A673 (cell line): Measurements from ENCODE around the gene PPP1R2. TPM values are rescaled to one million over a fixed set of nuclear protein-coding genes. Genes with fewer than 3 reads are reported as not detected.

Experiments
- BruUV-seq: library from RNA; stranded (reverse); fragments of 400-500 nt; replicated peaks from 2 replicates; lab custom pipeline; 2021; lab: Mats Ljungman, UMichigan
- CTCF ChIA-PET: fragments of 300-600 bp; sonication (Branson Sonifier 250); formaldehyde crosslinking; loops from one replicate; lab custom pipeline; 2022; ENCODE audit warnings: antibody characterized with exemption; lab: Charles Lee
- POLR2A ChIA-PET: fragments of 300-600 bp; sonication (Branson Sonifier 250); formaldehyde crosslinking; loops from one replicate; lab custom pipeline; 2022; ENCODE audit warnings: antibody characterized with exemption; ENCODE audit not compliant: low non-redundant PET; lab: Charles Lee
- DNase-seq: peaks from one replicate; pipeline ENCODE4 v3.0.0-alpha.2; 2015; ENCODE audit warnings: low spot score
- H3K27ac ChIP-seq: fragments of 200-600 bp; sonication (generic); 2 replicates; pipeline ENCODE4 v1.5.1; 2016; ENCODE audit warnings: mixed run types, low read depth, mild to moderate bottlenecking, mixed read lengths, antibody characterized with exemption, low read length; ENCODE audit not compliant: poor library complexity, severe bottlenecking
- H3K27me3 ChIP-seq: fragments of 200-600 bp; sonication (generic); replicated peaks from 2 replicates; pipeline ENCODE4 v1.6.1; 2017; ENCODE audit warnings: mixed run types, low read depth, mild to moderate bottlenecking, mixed read lengths, antibody characterized with exemption, low read length; ENCODE audit not compliant: insufficient read depth, poor library complexity
- H3K36me3 ChIP-seq: fragments of 200-600 bp; sonication (generic); 2 replicates; pipeline ENCODE4 v1.6.1; 2016; ENCODE audit warnings: mixed run types, mild to moderate bottlenecking, mixed read lengths, antibody characterized with exemption, low read length; ENCODE audit not compliant: insufficient read depth, poor library complexity, severe bottlenecking
- H3K4me1 ChIP-seq: fragments of 200-600 bp; sonication (generic); 2 replicates; pipeline ENCODE4 v1.6.1; 2017; ENCODE audit warnings: mixed run types, mild to moderate bottlenecking, mixed read lengths, antibody characterized with exemption, low read length; ENCODE audit not compliant: insufficient read depth, poor library complexity, severe bottlenecking
- H3K4me3 ChIP-seq: fragments of 200-600 bp; sonication (generic); 2 replicates; pipeline ENCODE4 v1.5.1; 2016; ENCODE audit warnings: low read depth, mixed run types, mild to moderate bottlenecking, mixed read lengths, low read length; ENCODE audit not compliant: poor library complexity, severe bottlenecking
- H3K9me3 ChIP-seq: fragments of 200-600 bp; sonication (generic); 2 replicates; pipeline ENCODE4 v1.6.1; 2016; ENCODE audit warnings: mixed run types, low read depth, mild to moderate bottlenecking, mixed read lengths, antibody characterized with exemption, low read length; ENCODE audit not compliant: poor library complexity, severe bottlenecking
- EZH2 ChIP-seq: fragments of 200-600 bp; sonication (generic); IDR thresholded peaks from 2 replicates; pipeline ENCODE4 v1.6.1; 2017; ENCODE audit warnings: borderline replicate concordance, low read depth, mild to moderate bottlenecking, mixed read lengths, antibody characterized with exemption, low read length; ENCODE audit not compliant: poor library complexity, severe bottlenecking
- intact Hi-C: fragments of 100-400 bp; cut with micrococcal nuclease; formaldehyde crosslinking; loops from one replicate; pipeline ENCODE4 v1.10.0; 2022; ENCODE audit not compliant: unreplicated experiment
- total RNA-seq: library from RNA; stranded (reverse); gene quantifications from 2 replicates; pipeline ENCODE4 v1.2.3, GENCODE V29; 2021
- TF ChIP-seq, protein P1 (sequence below): fragments of 300-800, 200-600 bp; sonication (generic); conservative IDR thresholded peaks from 2 replicates; pipeline ENCODE4 v1.5.1; 2017; ENCODE audit warnings: low read depth, mild to moderate bottlenecking, antibody characterized with exemption, low read length, moderate library complexity, mixed read lengths

The PPP1R2 gene
- total RNA-seq, 1 experiment from 2014 or later, result 45.5 TPM

- DNase-seq, result no peak
- no peak overlapping the region for H3K4me3 ChIP-seq
- TF ChIP-seq EZH2, result no peak
- TF ChIP-seq, protein P1, sequence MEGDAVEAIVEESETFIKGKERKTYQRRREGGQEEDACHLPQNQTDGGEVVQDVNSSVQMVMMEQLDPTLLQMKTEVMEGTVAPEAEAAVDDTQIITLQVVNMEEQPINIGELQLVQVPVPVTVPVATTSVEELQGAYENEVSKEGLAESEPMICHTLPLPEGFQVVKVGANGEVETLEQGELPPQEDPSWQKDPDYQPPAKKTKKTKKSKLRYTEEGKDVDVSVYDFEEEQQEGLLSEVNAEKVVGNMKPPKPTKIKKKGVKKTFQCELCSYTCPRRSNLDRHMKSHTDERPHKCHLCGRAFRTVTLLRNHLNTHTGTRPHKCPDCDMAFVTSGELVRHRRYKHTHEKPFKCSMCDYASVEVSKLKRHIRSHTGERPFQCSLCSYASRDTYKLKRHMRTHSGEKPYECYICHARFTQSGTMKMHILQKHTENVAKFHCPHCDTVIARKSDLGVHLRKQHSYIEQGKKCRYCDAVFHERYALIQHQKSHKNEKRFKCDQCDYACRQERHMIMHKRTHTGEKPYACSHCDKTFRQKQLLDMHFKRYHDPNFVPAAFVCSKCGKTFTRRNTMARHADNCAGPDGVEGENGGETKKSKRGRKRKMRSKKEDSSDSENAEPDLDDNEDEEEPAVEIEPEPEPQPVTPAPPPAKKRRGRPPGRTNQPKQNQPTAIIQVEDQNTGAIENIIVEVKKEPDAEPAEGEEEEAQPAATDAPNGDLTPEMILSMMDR, result no peak
- intact Hi-C loops, result no loop called here
- no peaks in the 10 kb centered on the region for H3K9me3 ChIP-seq
- H3K27me3 ChIP-seq, result no peaks in the 10 kb centered on the region
- H3K27ac ChIP-seq, result no peak overlapping the region
- H3K36me3 ChIP-seq, result no peaks in the 10 kb centered on the region
- ChIA-PET POLR2A (no interaction called here), CTCF (no interaction called here)
- no TSS peak for BruUV-seq
- peaks cover 7% of the 10 kb centered on the region for H3K4me1 ChIP-seq
These were observed 10.1 kb upstream of the PPP1R2 start for GRCh38 chr3:195553268-195553667.

DNA sequence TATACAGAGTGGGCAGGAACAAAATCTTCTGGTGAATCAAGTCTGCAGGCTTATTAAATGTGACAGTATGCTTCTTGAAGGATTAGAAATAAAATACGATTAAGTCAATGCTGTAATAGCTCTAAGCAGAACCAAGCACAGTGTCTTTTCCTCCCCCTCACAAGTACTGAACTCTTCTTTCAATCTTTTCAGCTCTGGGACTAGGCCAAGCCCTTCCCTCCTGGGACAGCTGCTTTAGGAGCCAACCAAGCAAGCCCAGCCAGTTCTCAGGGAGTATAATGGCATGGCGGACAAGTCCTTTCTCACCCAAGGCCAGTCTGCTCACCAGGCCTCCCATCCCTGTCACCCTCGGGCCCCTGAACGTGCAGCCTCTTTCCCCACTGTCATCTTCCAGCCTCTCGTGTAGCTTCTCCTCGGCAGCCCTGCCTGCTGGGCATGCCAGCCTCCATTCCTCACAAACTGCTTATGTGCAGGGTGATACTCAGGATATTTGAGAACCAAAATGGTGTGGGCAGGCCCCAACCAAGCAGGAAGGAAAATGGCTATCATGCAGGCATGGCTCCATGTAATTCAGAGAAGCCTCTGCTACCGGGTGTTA is 8.4 kb upstream of the PPP1R2 start:
- POLR2A ChIA-PET, result no interaction called here
- no TSS peak for BruUV-seq
- TF ChIP-seq, protein P1, result no peak
- TF ChIP-seq EZH2, result no peak

DNA sequence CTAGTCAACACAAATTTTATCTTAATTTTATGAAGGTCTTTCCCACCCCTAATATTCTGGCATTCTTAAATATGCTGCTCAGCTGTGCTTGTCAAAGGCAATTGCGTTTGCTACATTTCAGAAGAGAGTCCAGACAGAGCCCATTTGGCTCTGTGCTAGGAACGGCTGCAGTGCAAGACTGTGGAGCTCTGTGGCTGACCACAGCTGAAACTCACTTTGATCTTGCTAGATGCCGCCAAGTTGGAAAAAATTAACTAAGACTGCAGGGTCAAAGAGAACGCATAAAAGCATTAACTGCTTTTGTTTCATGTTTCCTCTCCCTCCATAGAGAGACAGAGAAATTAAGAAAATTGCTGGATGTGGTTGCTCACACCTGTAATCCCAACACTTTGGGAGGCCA is 7.6 kb upstream of the PPP1R2 start:
- H3K4me1 ChIP-seq, result peaks cover 18% of the 10 kb centered on the region
- no peaks in the 10 kb centered on the region for H3K36me3 ChIP-seq
- no peak overlapping the region for H3K27ac ChIP-seq
- TF ChIP-seq, protein P1, result no peak
- no peak for TF ChIP-seq EZH2
- no TSS peak for BruUV-seq
- CTCF ChIA-PET, result no interaction called here
- DNase-seq, result no peak
- no peaks in the 10 kb centered on the region for H3K27me3 ChIP-seq
- H3K4me3 ChIP-seq, result no peak overlapping the region
- POLR2A ChIA-PET, result no interaction called here
- intact Hi-C loops, result no loop called here
- H3K9me3 ChIP-seq, result no peaks in the 10 kb centered on the region

More for the DNA sequence above, 8.4 kb upstream of the PPP1R2 start:
- Histone ChIP-seq H3K27me3 (no peaks in the 10 kb centered on the region), H3K4me1 (peaks cover 11% of the 10 kb centered on the region), H3K4me3 (no peak overlapping the region), H3K27ac (no peak overlapping the region), H3K9me3 (no peaks in the 10 kb centered on the region), H3K36me3 (no peaks in the 10 kb centered on the region)
- DNase-seq, result peak; percentile 49
- CTCF ChIA-PET, result no interaction called here
- intact Hi-C loops, result no loop called here
